ENCODE results near the gene P2RY6. TPM values are rescaled to one million over a fixed set of nuclear protein-coding genes. Genes with fewer than 3 reads are reported as not detected.

Gene P2RY6
- total RNA-seq, 1 experiment from 2014 or later, result 0.15 TPM

DNA sequence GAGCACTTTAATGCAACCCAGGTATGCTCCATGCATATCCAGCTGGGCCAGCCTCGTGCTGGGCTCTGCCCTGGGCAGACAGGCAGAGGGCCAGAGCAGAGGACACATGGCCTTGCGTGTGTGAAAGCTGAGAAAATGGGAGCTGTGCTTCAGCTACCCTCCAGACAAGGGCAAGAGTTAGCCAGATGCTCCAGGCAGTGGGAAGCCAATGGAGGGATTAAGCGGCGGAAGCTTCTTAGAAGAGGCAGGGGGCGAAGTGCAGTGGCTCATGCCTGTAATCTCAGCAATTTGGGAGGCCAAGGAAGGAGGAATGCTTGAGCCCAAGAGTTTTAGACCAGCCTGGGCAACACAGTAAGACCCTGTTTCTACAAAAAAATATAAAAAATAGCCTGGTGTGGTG is 26.1 kb downstream of the P2RY6 start:
- Histone ChIP-seq H3K9me2 (ENCODE audit: insufficient read depth) (no peaks in the 10 kb centered on the region), H3K9ac (ENCODE audit: low read length) (no peak overlapping the region), H3K9me3 (ENCODE audit: control insufficient read depth in 1 of 2, insufficient read depth in 1 of 2, low read depth in 1 of 2, low read length in 2 of 2) (no peaks in the 10 kb centered on the region), H4K20me1 (ENCODE audit: insufficient read depth) (no peaks in the 10 kb centered on the region), H3K27ac (ENCODE audit: low read depth, low read length) (no peak overlapping the region), H3K4me1 (ENCODE audit: control insufficient read depth in 1 of 2, insufficient read depth in 2 of 2, low read length in 2 of 2) (peaks cover 0 to 7% of the 10 kb centered on the region in 2 experiments; a peak in 2 of 4 replicates), H3K79me2 (ENCODE audit: insufficient read depth, low read length) (no peaks in the 10 kb centered on the region), H3K4me2 (ENCODE audit: low read length) (no peak overlapping the region), H3K36me3 (ENCODE audit: control insufficient read depth in 1 of 2, insufficient read depth in 2 of 2, low read length in 2 of 2) (no peaks in the 10 kb centered on the region), H3K4me3 (replicated peaks in 1 of 2; ENCODE audit: low read depth in 1 of 2, low read length in 2 of 2) (no peak overlapping the region), H2AFZ (ENCODE audit: low read depth, low read length, poor library complexity, severe bottlenecking) (no peak overlapping the region), H3K27me3 (ENCODE audit: insufficient read depth, low read length) (no peaks in the 10 kb centered on the region; the same call in 1 of the 2 replicates)
- no peak for DNase-seq (ENCODE audit: low read depth, low spot score)
- ChIA-PET CTCF (interaction anchor here (1.2 to 2.7 kb wide), 7 partner anchors 9 to 61 kb away, joined by 3 to 16 read pairs (median 5); no protein-coding TSS in a partner anchor), RAD21 (ENCODE audit: low non-redundant PET in 1 of 2, low total read pairs in 2 of 2, uncharacterized antibody in 2 of 2, unreplicated experiment in 2 of 2) (no interaction called here), POLR2A (interaction anchor here (1.0 kb wide), 1 partner anchor 9 kb away, joined by 4 read pairs; no protein-coding TSS in a partner anchor)
- no peak for TF ChIP-seq CBX3 (IDR thresholded peaks at IDR 0.05; ENCODE audit: low read depth)
- no peak for TF ChIP-seq SP1 (IDR thresholded peaks at IDR 0.05; ENCODE audit: low read depth)
- TF ChIP-seq ZNF274 (IDR thresholded peaks at IDR 0.05; ENCODE audit: low read depth, low read length), result no peak
- TF ChIP-seq EGR1 (IDR thresholded peaks at IDR 0.05; ENCODE audit: low read depth), result no peak
- TF ChIP-seq POLR2A (IDR thresholded peaks at IDR 0.05; ENCODE audit: borderline replicate concordance, extremely low read depth, insufficient read depth, insufficient read length), result no peak
- TF ChIP-seq RAD21 (IDR thresholded peaks at IDR 0.05; ENCODE audit: low read depth), result no peak
- no peak for TF ChIP-seq SRF (IDR thresholded peaks at IDR 0.05; ENCODE audit: low read depth)
- ATAC-seq, result no peak
- intact Hi-C loops (cut with micrococcal nuclease), result no loop called here
- no TSS peak for BruUV-seq (replicated peaks)

DNA sequence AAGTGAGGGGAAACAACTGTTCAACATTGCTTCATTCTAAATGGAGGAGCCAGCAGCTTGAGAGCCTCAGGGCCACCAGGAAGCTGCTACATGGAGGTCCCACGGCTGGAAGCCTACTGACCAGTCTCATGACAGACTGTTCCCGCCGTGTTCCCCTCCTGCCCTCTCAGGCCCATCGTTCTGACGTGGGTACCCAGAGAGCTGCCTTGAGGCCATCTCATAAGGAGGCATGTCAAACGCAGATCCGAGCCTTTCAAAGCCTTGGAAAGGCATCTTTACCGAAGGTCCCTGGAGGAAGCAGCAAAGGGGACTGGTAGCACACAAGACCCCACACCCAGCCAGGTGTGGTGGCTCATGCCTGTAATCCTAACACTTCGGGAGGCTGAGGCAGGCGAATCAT is 27.6 kb downstream of the P2RY6 start:
- H3K9ac ChIP-seq (ENCODE audit: low read length), result no peak overlapping the region
- no peaks in the 10 kb centered on the region for H4K20me1 ChIP-seq (ENCODE audit: insufficient read depth)
- H3K4me1 ChIP-seq (ENCODE audit: control insufficient read depth in 1 of 2, insufficient read depth in 2 of 2, low read length in 2 of 2), result peaks cover 0 to 7% of the 10 kb centered on the region in 2 experiments; a peak in 2 of 4 replicates
- no peak overlapping the region for H3K27ac ChIP-seq (ENCODE audit: low read depth, low read length)
- no peaks in the 10 kb centered on the region for H3K9me3 ChIP-seq (ENCODE audit: control insufficient read depth in 1 of 2, insufficient read depth in 1 of 2, low read depth in 1 of 2, low read length in 2 of 2)
- DNase-seq (ENCODE audit: low read depth, low spot score) (no peak), ATAC-seq (no peak)
- H3K36me3 ChIP-seq (ENCODE audit: control insufficient read depth in 1 of 2, insufficient read depth in 2 of 2, low read length in 2 of 2), result no peaks in the 10 kb centered on the region
- no TSS peak for BruUV-seq (replicated peaks)
- H3K27me3 ChIP-seq (ENCODE audit: insufficient read depth, low read length), result no peaks in the 10 kb centered on the region
- no peak overlapping the region for H2AFZ ChIP-seq (ENCODE audit: low read depth, low read length, poor library complexity, severe bottlenecking)
- ChIA-PET RAD21 (ENCODE audit: low non-redundant PET in 1 of 2, low total read pairs in 2 of 2, uncharacterized antibody in 2 of 2, unreplicated experiment in 2 of 2) (no interaction called here), CTCF (interaction anchor here (2.7 kb wide), 1 partner anchor 35 kb away, joined by 13 read pairs; no protein-coding TSS in a partner anchor), POLR2A (interaction anchor here (1.0 kb wide), 1 partner anchor 8 kb away, joined by 4 read pairs; no protein-coding TSS in a partner anchor)
- H3K79me2 ChIP-seq (ENCODE audit: insufficient read depth, low read length), result no peaks in the 10 kb centered on the region
- H3K4me2 ChIP-seq (ENCODE audit: low read length), result no peak overlapping the region
- H3K9me2 ChIP-seq (ENCODE audit: insufficient read depth), result no peaks in the 10 kb centered on the region
- H3K4me3 ChIP-seq (replicated peaks in 1 of 2; ENCODE audit: low read depth in 1 of 2, low read length in 2 of 2), result no peak overlapping the region
- intact Hi-C loops (cut with micrococcal nuclease), result no loop called here
- TF ChIP-seq, protein P1, sequence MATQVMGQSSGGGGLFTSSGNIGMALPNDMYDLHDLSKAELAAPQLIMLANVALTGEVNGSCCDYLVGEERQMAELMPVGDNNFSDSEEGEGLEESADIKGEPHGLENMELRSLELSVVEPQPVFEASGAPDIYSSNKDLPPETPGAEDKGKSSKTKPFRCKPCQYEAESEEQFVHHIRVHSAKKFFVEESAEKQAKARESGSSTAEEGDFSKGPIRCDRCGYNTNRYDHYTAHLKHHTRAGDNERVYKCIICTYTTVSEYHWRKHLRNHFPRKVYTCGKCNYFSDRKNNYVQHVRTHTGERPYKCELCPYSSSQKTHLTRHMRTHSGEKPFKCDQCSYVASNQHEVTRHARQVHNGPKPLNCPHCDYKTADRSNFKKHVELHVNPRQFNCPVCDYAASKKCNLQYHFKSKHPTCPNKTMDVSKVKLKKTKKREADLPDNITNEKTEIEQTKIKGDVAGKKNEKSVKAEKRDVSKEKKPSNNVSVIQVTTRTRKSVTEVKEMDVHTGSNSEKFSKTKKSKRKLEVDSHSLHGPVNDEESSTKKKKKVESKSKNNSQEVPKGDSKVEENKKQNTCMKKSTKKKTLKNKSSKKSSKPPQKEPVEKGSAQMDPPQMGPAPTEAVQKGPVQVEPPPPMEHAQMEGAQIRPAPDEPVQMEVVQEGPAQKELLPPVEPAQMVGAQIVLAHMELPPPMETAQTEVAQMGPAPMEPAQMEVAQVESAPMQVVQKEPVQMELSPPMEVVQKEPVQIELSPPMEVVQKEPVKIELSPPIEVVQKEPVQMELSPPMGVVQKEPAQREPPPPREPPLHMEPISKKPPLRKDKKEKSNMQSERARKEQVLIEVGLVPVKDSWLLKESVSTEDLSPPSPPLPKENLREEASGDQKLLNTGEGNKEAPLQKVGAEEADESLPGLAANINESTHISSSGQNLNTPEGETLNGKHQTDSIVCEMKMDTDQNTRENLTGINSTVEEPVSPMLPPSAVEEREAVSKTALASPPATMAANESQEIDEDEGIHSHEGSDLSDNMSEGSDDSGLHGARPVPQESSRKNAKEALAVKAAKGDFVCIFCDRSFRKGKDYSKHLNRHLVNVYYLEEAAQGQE (IDR thresholded peaks at IDR 0.05; ENCODE audit: low read depth), result no peak
- no peak for TF ChIP-seq EZH2 (IDR thresholded peaks at IDR 0.05)
- TF ChIP-seq CEBPB (IDR thresholded peaks at IDR 0.05; ENCODE audit: low read depth), result no peak
- TF ChIP-seq POLR2A (IDR thresholded peaks at IDR 0.05; ENCODE audit: borderline replicate concordance, extremely low read depth, insufficient read depth, insufficient read length), result no peak
- TF ChIP-seq CBX3 (IDR thresholded peaks at IDR 0.05; ENCODE audit: low read depth), result no peak
- TF ChIP-seq, protein P2, sequence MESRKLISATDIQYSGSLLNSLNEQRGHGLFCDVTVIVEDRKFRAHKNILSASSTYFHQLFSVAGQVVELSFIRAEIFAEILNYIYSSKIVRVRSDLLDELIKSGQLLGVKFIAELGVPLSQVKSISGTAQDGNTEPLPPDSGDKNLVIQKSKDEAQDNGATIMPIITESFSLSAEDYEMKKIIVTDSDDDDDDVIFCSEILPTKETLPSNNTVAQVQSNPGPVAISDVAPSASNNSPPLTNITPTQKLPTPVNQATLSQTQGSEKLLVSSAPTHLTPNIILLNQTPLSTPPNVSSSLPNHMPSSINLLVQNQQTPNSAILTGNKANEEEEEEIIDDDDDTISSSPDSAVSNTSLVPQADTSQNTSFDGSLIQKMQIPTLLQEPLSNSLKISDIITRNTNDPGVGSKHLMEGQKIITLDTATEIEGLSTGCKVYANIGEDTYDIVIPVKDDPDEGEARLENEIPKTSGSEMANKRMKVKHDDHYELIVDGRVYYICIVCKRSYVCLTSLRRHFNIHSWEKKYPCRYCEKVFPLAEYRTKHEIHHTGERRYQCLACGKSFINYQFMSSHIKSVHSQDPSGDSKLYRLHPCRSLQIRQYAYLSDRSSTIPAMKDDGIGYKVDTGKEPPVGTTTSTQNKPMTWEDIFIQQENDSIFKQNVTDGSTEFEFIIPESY (IDR thresholded peaks at IDR 0.05; ENCODE audit: extremely low read depth, insufficient replicate concordance, low read length), result no peak

Data from HCT116 (cell line).